K562 (cell line): ENCODE measurements around the gene NDUFS8. TPM values are rescaled to one million over a fixed set of nuclear protein-coding genes. Genes with fewer than 3 reads are reported as not detected.

Experiments used
- C11orf30 ChIP-seq: fragments of 450-650 bp; IDR thresholded peaks from 2 replicates; pipeline ENCODE4 v1.6.1; 2016; ENCODE audit warnings: low read depth, mild to moderate bottlenecking
- E2F3 ChIP-seq: fragments of 250-450 bp; sonication (Bioruptor Pico); IDR thresholded peaks from 2 replicates; pipeline ENCODE4 v1.4.0; 2020; ENCODE audit warnings: mild to moderate bottlenecking
- FOXK1 ChIP-seq: sonication (generic); formaldehyde crosslinking; IDR thresholded peaks from 2 replicates; pipeline ENCODE4 v1.8.0; 2022; ENCODE audit warnings: missing genetic modification reagents, mild to moderate bottlenecking, borderline replicate concordance
- GTF2A2 ChIP-seq: IDR thresholded peaks from 2 replicates; pipeline ENCODE4 v1.6.1; 2016; ENCODE audit warnings: mild to moderate bottlenecking, missing genetic modification characterization, missing compliant biosample characterization
- HOXB6 ChIP-seq: fragments of 250-450 bp; sonication (Bioruptor Pico); IDR thresholded peaks from 2 replicates; pipeline ENCODE4 v1.5.1; 2022; ENCODE audit warnings: mild to moderate bottlenecking, borderline replicate concordance
- KLF1 ChIP-seq: fragments of 450-650 bp; IDR thresholded peaks from 2 replicates; pipeline ENCODE4 v1.6.1; 2016; ENCODE audit warnings: missing genetic modification characterization, missing compliant biosample characterization
- KLF13 ChIP-seq: fragments of 450-650 bp; IDR thresholded peaks from 2 replicates; pipeline ENCODE4 v1.6.1; 2016; ENCODE audit warnings: missing genetic modification characterization, low read depth, mild to moderate bottlenecking, missing compliant biosample characterization, moderate library complexity, borderline replicate concordance
- MED1 ChIP-seq: sonication (generic); formaldehyde crosslinking; IDR thresholded peaks from 2 replicates; pipeline ENCODE4 v1.8.1; 2023; ENCODE audit warnings: missing genetic modification reagents, borderline replicate concordance
- MEF2D ChIP-seq: conservative IDR thresholded peaks from 2 replicates; pipeline ENCODE4 v1.6.1; 2016; ENCODE audit warnings: low read depth, missing genetic modification characterization, missing compliant biosample characterization
- MTA1 ChIP-seq: fragments of 450-650 bp; IDR thresholded peaks from 2 replicates; pipeline ENCODE4 v1.6.1; 2017; ENCODE audit warnings: borderline replicate concordance
- PYGO2 ChIP-seq: fragments of 450-650 bp; IDR thresholded peaks from 2 replicates; pipeline ENCODE4 v1.6.1; 2016; ENCODE audit warnings: mild to moderate bottlenecking, missing genetic modification characterization, moderate library complexity, missing compliant biosample characterization
- SIN3B ChIP-seq: fragments of 450-650 bp; IDR thresholded peaks from 2 replicates; pipeline ENCODE4 v1.6.1; 2017; ENCODE audit warnings: low read depth, mild to moderate bottlenecking, moderate library complexity
- TCF7 ChIP-seq: sonication (generic); IDR thresholded peaks from 2 replicates; pipeline ENCODE4 v1.6.1; 2016; ENCODE audit warnings: antibody characterized with exemption, borderline replicate concordance
- ZNF174 ChIP-seq: fragments of 250-450 bp; sonication (Bioruptor Pico); IDR thresholded peaks from 2 replicates; pipeline ENCODE4 v1.4.0; 2020; ENCODE audit warnings: mild to moderate bottlenecking
- ZNF449 ChIP-seq: fragments of 250-450 bp; sonication (Bioruptor Pico); IDR thresholded peaks from 2 replicates; pipeline ENCODE4 v1.8.0; 2022; ENCODE audit warnings: moderate library complexity, mild to moderate bottlenecking, inconsistent platforms
- ZNF699 ChIP-seq: fragments of 250-450 bp; sonication (Bioruptor Pico); IDR thresholded peaks from 2 replicates; pipeline ENCODE4 v1.8.0; 2021; ENCODE audit warnings: mild to moderate bottlenecking, moderate library complexity; ENCODE audit not compliant: insufficient replicate concordance
- polyA plus RNA-seq, 8 experiments: library from polyadenylated mRNA; depleted of rRNA in 4 of 8; stranded (reverse) in 5 of 8; unstranded in 3 of 8; fragments of >200 nt; fragmentation: Nextera tagmentation in 2 of 8; fragmentation: Illumina TruSeq in 1 of 8; extraction: Ambion mirVana in 2 of 8; extraction: Trizol in 1 of 8; gene quantifications; 2 replicates each; pipeline versions ENCODE4 v1.2.1 to v1.2.3, GENCODE V29; 2011 to 2014; ENCODE audit warnings: inconsistent platforms in 1 of 8, missing spikeins in 1 of 8
- total RNA-seq, 7 experiments: library from RNA; depleted of rRNA in 6 of 7; stranded (reverse); fragments of >200 nt in 6 of 7; fragmentation: Illumina TruSeq in 2 of 7; extraction: Trizol in 2 of 7; gene quantifications; 2 replicates each; pipeline versions ENCODE4 v1.2.1 to v1.2.3, GENCODE V29; 2011 to 2021; ENCODE audit warnings: low replicate concordance in 1 of 7

NDUFS8 gene
- total and polyA plus RNA-seq, 9 of the 15 experiments (the other 6 are each of a cell fraction or from before 2014, with no cell fraction given): 36.5 to 351 (median 101) TPM

DNA sequence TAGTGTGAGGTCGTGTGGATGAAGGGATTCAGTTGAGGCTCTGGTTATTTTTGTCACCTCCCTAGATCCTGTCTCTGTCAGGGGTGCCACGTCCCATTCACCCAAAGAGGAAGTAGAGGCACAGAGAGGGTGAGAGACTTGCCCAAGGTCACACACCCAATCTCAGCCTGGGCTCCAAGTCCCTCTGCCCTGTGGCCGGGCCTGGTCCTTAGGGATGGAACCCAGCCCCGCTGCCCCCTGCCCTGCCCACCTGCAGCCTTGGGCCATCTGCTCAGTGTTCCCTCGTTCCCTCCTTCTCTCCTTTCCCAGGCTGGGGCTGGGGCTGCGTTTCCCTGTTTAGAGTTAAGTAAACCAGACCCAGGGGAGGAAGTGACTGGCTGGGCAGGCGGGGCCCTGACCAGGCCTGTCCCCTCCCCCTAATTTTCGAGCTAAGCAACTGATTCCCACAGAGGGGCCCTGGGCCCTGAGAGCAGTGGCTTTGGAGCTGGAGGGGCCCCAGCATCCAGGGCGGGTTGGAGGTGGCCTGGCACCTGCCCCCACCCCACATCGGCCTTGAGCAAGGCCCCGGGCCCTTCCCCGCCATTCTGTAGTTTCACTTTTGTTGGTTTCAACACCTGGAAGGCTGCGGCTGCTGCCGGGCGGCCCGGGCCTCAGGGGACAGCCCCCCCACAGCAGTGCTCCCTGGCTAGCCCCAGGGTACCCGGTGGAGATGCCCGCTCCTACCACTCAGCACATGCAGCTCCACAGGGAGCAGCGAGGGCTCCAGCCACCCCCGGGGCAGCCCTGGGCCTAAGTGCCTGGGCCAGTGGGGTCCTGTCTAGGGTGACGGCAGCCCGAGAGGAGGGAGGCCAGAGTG lies 9.8 kb downstream of the NDUFS8 start (continued):
- no peak for TF ChIP-seq MTA1
- no peak for TF ChIP-seq SIN3B
- 0 out of 2 replicates have a peak, but pooled peaks have one; percentile 39 for TF ChIP-seq FOXK1 (CRISPR knock-in tag)
- TF ChIP-seq ZNF174 (CRISPR knock-in tag): no peak
- no peak for TF ChIP-seq KLF1 (tag)
- no peak for TF ChIP-seq GTF2A2 (tag)
- peak; percentile 8; the same call in 1 of the 2 replicates for TF ChIP-seq E2F3 (CRISPR knock-in tag)
- TF ChIP-seq PYGO2 (tag): no peak
- no peak for TF ChIP-seq ZNF699 (CRISPR knock-in tag)
- no peak for TF ChIP-seq MEF2D (tag)
- no peak for TF ChIP-seq MED1 (CRISPR knock-in tag)
- no peak for TF ChIP-seq C11orf30
- TF ChIP-seq TCF7: no peak
- no peak for TF ChIP-seq ZNF449 (CRISPR knock-in tag)
- TF ChIP-seq HOXB6: no peak
- TF ChIP-seq KLF13: no peak
